AG04449 (cell line): ENCODE measurements around the gene ADGRE2.
"Not testable (repeated sequence)": the region's sequence is repeated elsewhere in the genome, so short reads cannot be mapped to it uniquely, and the experiment has no call there.

Experiments used
- CTCF ChIA-PET: fragments of 350-600 bp; formaldehyde crosslinking; extraction: SDS; loops from one replicate; lab custom pipeline; 2021; ENCODE audit warnings: antibody characterized with exemption; lab: Yijun Ruan, JAX
- POLR2A ChIA-PET: fragments of 400-600, 350-600 bp; formaldehyde crosslinking; extraction: SDS; loops from one replicate; lab custom pipeline; 2020; ENCODE audit warnings: antibody characterized with exemption, inconsistent platforms; lab: Yijun Ruan, JAX
- DNase-seq: peaks from one replicate; pipeline ENCODE4 v3.0.0-alpha.2; 2010; ENCODE audit warnings: low read depth, low spot score
- H3K4me3 ChIP-seq: 2 replicates; pipeline ENCODE4 v1.5.1; 2011; ENCODE audit warnings: low read depth, mild to moderate bottlenecking, control low read depth, low read length
- CTCF ChIP-seq: IDR thresholded peaks from one replicate; pipeline ENCODE4 v1.5.1; 2011; ENCODE audit warnings: mild to moderate bottlenecking, moderate library complexity, low read length, control low read depth, inconsistent platforms; ENCODE audit not compliant: insufficient read depth; ENCODE audit errors: missing control alignments

ADGRE2 gene

GRCh38 chr19:14770136-14770535 lies 8.2 kb downstream of the ADGRE2 start:
- POLR2A ChIA-PET = no interaction called here
- CTCF ChIA-PET = no interaction called here
- no peak for DNase-seq
- no peak overlapping the region for H3K4me3 ChIP-seq
- no peak for TF ChIP-seq CTCF

- H3K4me3 ChIP-seq = no peak overlapping the region
- ChIA-PET POLR2A (no interaction called here), CTCF (no interaction called here)
- DNase-seq = no peak
- no peak for TF ChIP-seq CTCF
Observed at GRCh38 chr19:14769201-14769600, 9.2 kb downstream of the ADGRE2 start.

GRCh38 chr19:14768001-14768400 lies 10.4 kb downstream of the ADGRE2 start:
- no peak overlapping the region for H3K4me3 ChIP-seq
- POLR2A ChIA-PET = no interaction called here
- CTCF ChIA-PET = no interaction called here
- no peak for TF ChIP-seq CTCF
- no peak for DNase-seq

- no peak overlapping the region for H3K4me3 ChIP-seq
- TF ChIP-seq CTCF = no peak
- no peak for DNase-seq
- ChIA-PET POLR2A (no interaction called here), CTCF (no interaction called here)
Observed at GRCh38 chr19:14767466-14767971, 10.8 kb downstream of the ADGRE2 start.

DNA sequence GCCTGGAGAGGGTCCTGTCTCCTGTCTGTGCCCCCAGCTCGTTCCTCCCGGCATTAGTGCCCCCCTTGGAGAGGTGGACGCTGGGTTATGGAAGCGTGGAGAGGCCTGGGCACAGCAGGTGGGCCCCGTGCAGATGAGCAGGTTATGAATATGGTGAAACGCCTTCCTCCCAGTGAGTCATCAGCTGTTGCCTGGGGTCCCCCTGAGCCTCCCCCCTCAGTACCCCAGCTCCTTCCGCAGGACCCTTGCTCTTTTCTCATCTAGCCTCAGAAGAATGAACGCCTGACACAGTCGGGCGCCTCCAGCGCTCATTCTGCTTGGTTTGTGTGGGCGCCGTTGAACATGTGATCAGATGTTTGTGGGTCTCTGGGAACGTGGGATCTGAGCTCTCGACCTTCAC lies 12.5 kb downstream of the ADGRE2 start:
- CTCF ChIA-PET, POLR2A ChIA-PET, DNase-seq, H3K4me3 ChIP-seq: not testable (repeated sequence)

DNA sequence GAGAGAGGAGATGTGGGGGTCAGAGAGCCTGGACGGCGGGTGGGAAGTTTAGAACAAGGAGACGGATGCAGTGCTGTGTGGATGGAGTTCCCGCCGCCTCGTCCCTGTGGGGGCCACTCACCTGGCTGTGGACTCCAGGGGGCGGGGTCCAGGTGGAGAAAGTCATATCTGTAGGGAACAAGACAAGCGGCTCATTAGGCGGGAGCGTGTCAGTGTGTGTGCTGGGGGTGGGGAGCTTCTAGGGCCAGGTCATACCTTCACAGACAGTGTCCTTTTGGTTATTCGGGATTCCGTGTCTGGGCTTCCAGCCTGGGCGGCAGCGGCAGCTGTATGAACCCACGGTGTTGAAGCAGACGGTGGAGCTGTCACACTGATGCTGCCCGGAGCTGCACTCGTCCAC lies 13.0 kb downstream of the ADGRE2 start:
- H3K4me3 ChIP-seq, DNase-seq, CTCF ChIA-PET, POLR2A ChIA-PET: not testable (repeated sequence)

GRCh38 chr19:14764401-14764800 lies 14.0 kb downstream of the ADGRE2 start:
- no peak for TF ChIP-seq CTCF
- ChIA-PET CTCF (no interaction called here), POLR2A (no interaction called here)
- no peak for DNase-seq
- no peak overlapping the region for H3K4me3 ChIP-seq
